Measurements from ENCODE around the gene DPPA4. TPM values are rescaled to one million over a fixed set of nuclear protein-coding genes. Genes with fewer than 3 reads are reported as not detected.

The DPPA4 gene
- total RNA-seq, 2 experiments from 2014 or later: 0.65 to 1.4 TPM

DNA sequence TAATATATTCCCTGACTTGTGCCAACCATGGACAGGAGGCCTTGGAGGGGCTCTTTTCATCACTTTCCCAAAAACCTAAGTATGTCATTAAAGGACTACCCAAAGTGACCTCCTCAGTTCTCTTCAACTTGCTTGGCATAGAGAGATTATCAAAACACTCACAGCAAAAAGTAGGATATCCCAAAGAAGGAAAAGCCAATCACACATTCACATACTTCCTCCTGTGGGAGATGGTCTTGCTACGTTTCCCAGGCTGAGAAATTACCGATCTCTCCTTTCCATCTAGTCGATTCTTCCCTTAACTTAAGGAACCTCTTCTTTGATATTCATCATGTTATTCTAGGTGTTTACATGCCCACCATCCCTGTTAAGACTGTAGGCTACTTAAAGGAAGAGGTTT, 9.1 kb downstream of the DPPA4 start:
- no peaks in the 10 kb centered on the region for H3K36me3 Mint-ChIP-seq (ENCODE audit: low read depth)
- CTCF ChIA-PET: no interaction called here
- intact Hi-C loops (cut with micrococcal nuclease): no loop called here
- DNase-seq: no peak
- no peak for TF ChIP-seq CTCF (IDR thresholded peaks at IDR 0.05)
- POLR2A ChIA-PET: no interaction called here
- H3K9me3 Mint-ChIP-seq: no peaks in the 10 kb centered on the region
- no peaks in the 10 kb centered on the region for H3K4me1 Mint-ChIP-seq (ENCODE audit: low read depth)
- H3K4me3 Mint-ChIP-seq: no peak overlapping the region
- no peak overlapping the region for H3K27ac Mint-ChIP-seq
- no peaks in the 10 kb centered on the region for H3K27me3 Mint-ChIP-seq
- no peak for ATAC-seq

- Mint-ChIP-seq H3K36me3 (ENCODE audit: low read depth) (no peaks in the 10 kb centered on the region), H3K27me3 (no peaks in the 10 kb centered on the region), H3K27ac (no peak overlapping the region), H3K4me3 (no peak overlapping the region), H3K4me1 (ENCODE audit: low read depth) (no peaks in the 10 kb centered on the region), H3K9me3 (no peaks in the 10 kb centered on the region)
- ATAC-seq: no peak
- POLR2A ChIA-PET: no interaction called here
- intact Hi-C loops (cut with micrococcal nuclease): no loop called here
- no peak for DNase-seq
- TF ChIP-seq CTCF (IDR thresholded peaks at IDR 0.05): no peak
- CTCF ChIA-PET: no interaction called here
Measured at GRCh38 chr3:109325657-109326056, 11.7 kb downstream of the DPPA4 start.

DNA sequence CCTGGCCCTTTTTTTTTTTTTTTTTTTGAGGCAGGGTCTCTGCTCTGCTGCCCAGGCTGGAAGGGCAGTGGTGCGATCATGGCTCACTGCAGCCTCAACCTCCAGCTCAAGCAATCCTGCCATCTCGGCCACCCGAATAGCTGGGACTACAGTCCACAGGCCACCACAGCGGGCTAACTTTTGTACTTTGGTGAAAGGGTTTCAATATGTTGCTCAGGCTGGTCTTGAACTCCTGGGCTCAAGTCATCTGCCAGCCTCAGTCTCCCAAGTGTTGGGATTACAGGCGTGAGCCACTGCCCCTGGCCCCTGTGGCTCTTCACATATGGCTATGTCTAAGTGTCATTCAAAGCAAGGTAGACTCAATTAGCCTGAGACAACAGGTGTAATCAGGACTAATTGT, 12.2 kb downstream of the DPPA4 start:
- no peak for ATAC-seq
- no peak for DNase-seq

GRCh38 chr3:109316162-109316730, 21.1 kb downstream of the DPPA4 start, which contains the start of gene DPPA2:
TSS of gene DPPA2 (minus strand) at chr3:109316517. CDS start at chr3:109314542, 1,975 bp downstream.
- CTCF ChIA-PET: no interaction called here
- Mint-ChIP-seq H3K4me1 (ENCODE audit: low read depth) (no peaks in the 10 kb centered on the region), H3K27me3 (no peaks in the 10 kb centered on the region), H3K9me3 (no peaks in the 10 kb centered on the region), H3K27ac (no peak within 1 kb of the TSS), H3K4me3 (no peak within 1 kb of the TSS), H3K36me3 (ENCODE audit: low read depth) (no peaks in the 10 kb centered on the region)
- no peak for DNase-seq
- no peak for ATAC-seq
- no peak for TF ChIP-seq CTCF (IDR thresholded peaks at IDR 0.05)
- POLR2A ChIA-PET: no interaction called here
- intact Hi-C loops (cut with micrococcal nuclease): no loop called here

More for the DNA sequence above, 12.2 kb downstream of the DPPA4 start:
- no peak for TF ChIP-seq CTCF (IDR thresholded peaks at IDR 0.05)
- Mint-ChIP-seq H3K4me3 (no peak overlapping the region), H3K27ac (no peak overlapping the region), H3K27me3 (no peaks in the 10 kb centered on the region), H3K9me3 (no peaks in the 10 kb centered on the region), H3K4me1 (ENCODE audit: low read depth) (no peaks in the 10 kb centered on the region), H3K36me3 (ENCODE audit: low read depth) (no peaks in the 10 kb centered on the region)
- POLR2A ChIA-PET: no interaction called here
- intact Hi-C loops (cut with micrococcal nuclease): no loop called here
- CTCF ChIA-PET: no interaction called here

DNA sequence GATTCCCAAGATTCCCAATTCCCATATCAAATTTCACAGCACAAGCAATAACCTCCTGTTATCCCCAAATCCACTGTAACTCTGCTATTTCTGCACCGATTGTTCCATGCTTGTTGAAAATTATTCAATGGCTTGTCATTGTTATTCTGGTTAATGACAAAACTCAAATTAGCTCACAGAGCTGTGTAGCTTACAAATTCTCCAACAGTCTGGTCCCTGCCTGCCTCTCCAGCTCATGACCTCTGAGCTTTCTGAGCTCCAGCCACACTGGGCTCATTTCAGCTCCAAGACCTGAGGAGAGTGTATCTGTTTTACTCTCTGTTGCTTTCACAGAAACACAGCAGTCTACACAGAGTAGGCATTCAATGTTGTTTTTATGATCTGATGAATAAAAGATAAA, 24.3 kb downstream of the DPPA4 start:
- CTCF ChIA-PET: no interaction called here

More for the DNA sequence above, 24.3 kb downstream of the DPPA4 start:
- ATAC-seq: no peak
- DNase-seq: no peak
- POLR2A ChIA-PET: no interaction called here
- Mint-ChIP-seq H3K4me3 (no peak overlapping the region), H3K27ac (no peak overlapping the region), H3K9me3 (peaks cover 2% of the 10 kb centered on the region), H3K27me3 (no peaks in the 10 kb centered on the region), H3K36me3 (ENCODE audit: low read depth) (no peaks in the 10 kb centered on the region), H3K4me1 (ENCODE audit: low read depth) (no peaks in the 10 kb centered on the region)
- intact Hi-C loops (cut with micrococcal nuclease): no loop called here
- TF ChIP-seq CTCF (IDR thresholded peaks at IDR 0.05): no peak

Data from activated CD8-positive, alpha-beta T cell treated with anti-CD3 and anti-CD28 coated beads for 36 hours (primary cell).